Measurements from ENCODE around the gene BRSK2. TPM values are rescaled to one million over a fixed set of nuclear protein-coding genes. Genes with fewer than 3 reads are reported as not detected.
"Not testable (repeated sequence)": the region's sequence is repeated elsewhere in the genome, so short reads cannot be mapped to it uniquely, and the experiment has no call there.

BRSK2 gene
- total and polyA plus RNA-seq, 2 experiments from 2014 or later: 0.11 TPM; not detected in 1

GRCh38 chr11:1419811-1420210 lies 30.1 kb downstream of the BRSK2 start:
- no peaks in the 10 kb centered on the region for H3K9me3 ChIP-seq (ENCODE audit: low read depth)
- DNase-seq: no peak
- no peaks in the 10 kb centered on the region for H3K79me2 ChIP-seq (ENCODE audit: insufficient read depth)
- no peaks in the 10 kb centered on the region for H3K9me2 ChIP-seq (ENCODE audit: insufficient read depth)
- no peaks in the 10 kb centered on the region for H3F3A ChIP-seq (ENCODE audit: insufficient read depth)
- no peaks in the 10 kb centered on the region for H4K20me1 ChIP-seq (ENCODE audit: insufficient read depth)
- H3K4me3 ChIP-seq: no peak overlapping the region
- in situ Hi-C loops (cut with MboI): no loop called here
- H3K27me3 ChIP-seq (replicated peaks; ENCODE audit: insufficient read depth): no peaks in the 10 kb centered on the region
- no peaks in the 10 kb centered on the region for H3K4me1 ChIP-seq (ENCODE audit: insufficient read depth)
- H3K4me2 ChIP-seq (ENCODE audit: unreplicated experiment): no peak overlapping the region
- H2AFZ ChIP-seq: no peak overlapping the region
- TF ChIP-seq EZH2 (IDR thresholded peaks at IDR 0.05; ENCODE audit: insufficient read depth, poor library complexity, severe bottlenecking) (no peak), EZH2phosphoT487 (IDR thresholded peaks at IDR 0.05; ENCODE audit: insufficient read depth, low read depth) (no peak)
- no peak overlapping the region for H3K27ac ChIP-seq
- no peaks in the 10 kb centered on the region for H3K36me3 ChIP-seq (ENCODE audit: low read depth)
- 71 to 78% methylated on average over 16 to 17 of the region's 17 CpGs for WGBS, 2 experiments (ENCODE audit: low coverage in 1 of 2, low lambda C conversion rate in 2 of 2, missing lambda C conversion rate in 2 of 2)
- H3K9ac ChIP-seq: no peak overlapping the region

- Histone ChIP-seq H3K4me3 (no peak overlapping the region), H3F3A (ENCODE audit: insufficient read depth) (no peaks in the 10 kb centered on the region), H3K4me2 (ENCODE audit: unreplicated experiment) (no peak overlapping the region), H3K36me3 (ENCODE audit: low read depth) (no peaks in the 10 kb centered on the region), H2AFZ (no peak overlapping the region), H3K79me2 (ENCODE audit: insufficient read depth) (no peaks in the 10 kb centered on the region), H3K9ac (no peak overlapping the region), H3K9me3 (ENCODE audit: low read depth) (no peaks in the 10 kb centered on the region), H4K20me1 (ENCODE audit: insufficient read depth) (no peaks in the 10 kb centered on the region), H3K9me2 (ENCODE audit: insufficient read depth) (no peaks in the 10 kb centered on the region), H3K27ac (no peak overlapping the region), H3K27me3 (replicated peaks; ENCODE audit: insufficient read depth) (no peaks in the 10 kb centered on the region), H3K4me1 (ENCODE audit: insufficient read depth) (no peaks in the 10 kb centered on the region)
- TF ChIP-seq EZH2phosphoT487 (IDR thresholded peaks at IDR 0.05; ENCODE audit: insufficient read depth, low read depth): no peak
- no peak for TF ChIP-seq EZH2 (IDR thresholded peaks at IDR 0.05; ENCODE audit: insufficient read depth, poor library complexity, severe bottlenecking)
- in situ Hi-C loops (cut with MboI): no loop called here
- WGBS, 2 experiments (ENCODE audit: low coverage in 1 of 2, low lambda C conversion rate in 2 of 2, missing lambda C conversion rate in 2 of 2): 61 to 64% methylated on average over 11 of the region's 11 CpGs
- DNase-seq: no peak
Observed at GRCh38 chr11:1421291-1421690, 31.6 kb downstream of the BRSK2 start.

- Histone ChIP-seq H4K20me1 (ENCODE audit: insufficient read depth) (no peaks in the 10 kb centered on the region), H3F3A (ENCODE audit: insufficient read depth) (no peaks in the 10 kb centered on the region), H3K4me1 (ENCODE audit: insufficient read depth) (no peaks in the 10 kb centered on the region), H3K9me3 (ENCODE audit: low read depth) (no peaks in the 10 kb centered on the region), H2AFZ (no peak overlapping the region), H3K27me3 (replicated peaks; ENCODE audit: insufficient read depth) (no peaks in the 10 kb centered on the region), H3K4me2 (ENCODE audit: unreplicated experiment) (no peak overlapping the region), H3K79me2 (ENCODE audit: insufficient read depth) (no peaks in the 10 kb centered on the region), H3K9me2 (ENCODE audit: insufficient read depth) (no peaks in the 10 kb centered on the region), H3K4me3 (no peak overlapping the region), H3K9ac (no peak overlapping the region), H3K27ac (no peak overlapping the region), H3K36me3 (ENCODE audit: low read depth) (no peaks in the 10 kb centered on the region)
- in situ Hi-C loops (cut with MboI): no loop called here
- 40 to 44% methylated on average over 8 to 9 of the region's 9 CpGs for WGBS, 2 experiments (ENCODE audit: low coverage in 1 of 2, low lambda C conversion rate in 2 of 2, missing lambda C conversion rate in 2 of 2)
- DNase-seq: peak; percentile 33
- TF ChIP-seq EZH2 (IDR thresholded peaks at IDR 0.05; ENCODE audit: insufficient read depth, poor library complexity, severe bottlenecking) (no peak), EZH2phosphoT487 (IDR thresholded peaks at IDR 0.05; ENCODE audit: insufficient read depth, low read depth) (no peak)
Observed at GRCh38 chr11:1422481-1422880, 32.7 kb downstream of the BRSK2 start.

- Histone ChIP-seq H3K4me1 (ENCODE audit: insufficient read depth) (no peaks in the 10 kb centered on the region), H3K4me2 (ENCODE audit: unreplicated experiment) (no peak overlapping the region), H3K27ac (no peak overlapping the region), H3K36me3 (ENCODE audit: low read depth) (no peaks in the 10 kb centered on the region), H4K20me1 (ENCODE audit: insufficient read depth) (no peaks in the 10 kb centered on the region), H2AFZ (no peak overlapping the region), H3K9me3 (ENCODE audit: low read depth) (no peaks in the 10 kb centered on the region), H3F3A (ENCODE audit: insufficient read depth) (no peaks in the 10 kb centered on the region), H3K27me3 (replicated peaks; ENCODE audit: insufficient read depth) (no peaks in the 10 kb centered on the region), H3K79me2 (ENCODE audit: insufficient read depth) (no peaks in the 10 kb centered on the region), H3K4me3 (no peak overlapping the region), H3K9ac (no peak overlapping the region), H3K9me2 (ENCODE audit: insufficient read depth) (no peaks in the 10 kb centered on the region)
- in situ Hi-C loops (cut with MboI): no loop called here
- no peak for TF ChIP-seq EZH2phosphoT487 (IDR thresholded peaks at IDR 0.05; ENCODE audit: insufficient read depth, low read depth)
- no peak for TF ChIP-seq EZH2 (IDR thresholded peaks at IDR 0.05; ENCODE audit: insufficient read depth, poor library complexity, severe bottlenecking)
- 72 to 75% methylated on average over 13 to 15 of the region's 15 CpGs for WGBS, 2 experiments (ENCODE audit: low coverage in 1 of 2, low lambda C conversion rate in 2 of 2, missing lambda C conversion rate in 2 of 2)
- DNase-seq: no peak
Observed at GRCh38 chr11:1422981-1423380, 33.2 kb downstream of the BRSK2 start.

- H3K9ac ChIP-seq; H2AFZ ChIP-seq; DNase-seq; H3K9me2 ChIP-seq (ENCODE audit: insufficient read depth); H3K79me2 ChIP-seq (ENCODE audit: insufficient read depth); in situ Hi-C loops (cut with MboI); H3K36me3 ChIP-seq (ENCODE audit: low read depth); H3K9me3 ChIP-seq (ENCODE audit: low read depth); H3K4me1 ChIP-seq (ENCODE audit: insufficient read depth); H3K27me3 ChIP-seq (replicated peaks; ENCODE audit: insufficient read depth); H3K4me2 ChIP-seq (ENCODE audit: unreplicated experiment); H3K4me3 ChIP-seq; H3K27ac ChIP-seq; H4K20me1 ChIP-seq (ENCODE audit: insufficient read depth); H3F3A ChIP-seq (ENCODE audit: insufficient read depth): not testable (repeated sequence)
- WGBS, 2 experiments (ENCODE audit: low coverage in 1 of 2, low lambda C conversion rate in 2 of 2, missing lambda C conversion rate in 2 of 2): 65 to 74% methylated on average over 9 to 22 of the region's 22 CpGs
Observed at GRCh38 chr11:1423406-1423805, 33.7 kb downstream of the BRSK2 start.

Measured in GM23248 (cell line).